Brain microvascular endothelial cell (primary cell): ENCODE results near the gene DNAJB1.
A peak's percentile ranks its signal among the peaks of the same experiment; 100 is the strongest.
"Not testable (repeated sequence)": the region's sequence is repeated elsewhere in the genome, so short reads cannot be mapped to it uniquely, and the experiment has no call there.

Source experiments
- DNase-seq: peaks from one replicate; pipeline ENCODE4 v3.0.0-alpha.2; 2020
- H3K27ac ChIP-seq: fragments of 250-450 bp; sonication (Bioruptor Pico); 2 replicates; pipeline ENCODE4 v1.5.1; 2020; ENCODE audit warnings: mild to moderate bottlenecking, moderate library complexity
- H3K27me3 ChIP-seq: fragments of 250-450 bp; sonication (Bioruptor Pico); replicated peaks from 2 replicates; pipeline ENCODE4 v1.5.1; 2020; ENCODE audit warnings: mild to moderate bottlenecking
- H3K36me3 ChIP-seq: fragments of 250-450 bp; sonication (Bioruptor Pico); replicated peaks from 2 replicates; pipeline ENCODE4 v1.5.1; 2020; ENCODE audit warnings: mild to moderate bottlenecking
- H3K4me3 ChIP-seq: 2 replicates; pipeline ENCODE4 v1.5.1; 2011; ENCODE audit warnings: low read depth, mild to moderate bottlenecking, control low read depth, low read length, moderate library complexity
- in situ Hi-C: cut with HindIII; loops from 2 replicates; pipeline ENCODE4 v1.10.0; 2017; ENCODE audit warnings: low sequenced_read_pairs, low pct_ligation_motif_present
- TF ChIP-seq, protein P1 (sequence below): IDR thresholded peaks from 2 replicates; pipeline ENCODE4 v1.5.1; 2011; ENCODE audit warnings: low read depth, mild to moderate bottlenecking, moderate library complexity, low read length, control low read depth, inconsistent platforms; ENCODE audit errors: missing control alignments

DNAJB1 gene

GRCh38 chr19:14507704-14508542 lies 10.3 kb downstream of the DNAJB1 start:
- H3K27me3 ChIP-seq, result no peaks in the 10 kb centered on the region
- peak; percentile 92 for DNase-seq
- no peaks in the 10 kb centered on the region for H3K36me3 ChIP-seq
- TF ChIP-seq, protein P1, sequence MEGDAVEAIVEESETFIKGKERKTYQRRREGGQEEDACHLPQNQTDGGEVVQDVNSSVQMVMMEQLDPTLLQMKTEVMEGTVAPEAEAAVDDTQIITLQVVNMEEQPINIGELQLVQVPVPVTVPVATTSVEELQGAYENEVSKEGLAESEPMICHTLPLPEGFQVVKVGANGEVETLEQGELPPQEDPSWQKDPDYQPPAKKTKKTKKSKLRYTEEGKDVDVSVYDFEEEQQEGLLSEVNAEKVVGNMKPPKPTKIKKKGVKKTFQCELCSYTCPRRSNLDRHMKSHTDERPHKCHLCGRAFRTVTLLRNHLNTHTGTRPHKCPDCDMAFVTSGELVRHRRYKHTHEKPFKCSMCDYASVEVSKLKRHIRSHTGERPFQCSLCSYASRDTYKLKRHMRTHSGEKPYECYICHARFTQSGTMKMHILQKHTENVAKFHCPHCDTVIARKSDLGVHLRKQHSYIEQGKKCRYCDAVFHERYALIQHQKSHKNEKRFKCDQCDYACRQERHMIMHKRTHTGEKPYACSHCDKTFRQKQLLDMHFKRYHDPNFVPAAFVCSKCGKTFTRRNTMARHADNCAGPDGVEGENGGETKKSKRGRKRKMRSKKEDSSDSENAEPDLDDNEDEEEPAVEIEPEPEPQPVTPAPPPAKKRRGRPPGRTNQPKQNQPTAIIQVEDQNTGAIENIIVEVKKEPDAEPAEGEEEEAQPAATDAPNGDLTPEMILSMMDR, result no peak
- no peak overlapping the region for H3K4me3 ChIP-seq
- H3K27ac ChIP-seq, result peak overlapping the region; percentile 93
- in situ Hi-C loops, result no loop called here

- H3K4me3 ChIP-seq, result no peak overlapping the region
Measured at GRCh38 chr19:14505488-14506239, 12.5 kb downstream of the DNAJB1 start.

GRCh38 chr19:14504575-14504974 lies 13.6 kb downstream of the DNAJB1 start:
- DNase-seq, in situ Hi-C loops, H3K27ac ChIP-seq, H3K36me3 ChIP-seq, H3K4me3 ChIP-seq, H3K27me3 ChIP-seq: not testable (repeated sequence)

More at GRCh38 chr19:14505488-14506239, 12.5 kb downstream of the DNAJB1 start:
- Histone ChIP-seq H3K27me3 (no peaks in the 10 kb centered on the region), H3K27ac (peak overlapping the region; percentile 93), H3K36me3 (no peaks in the 10 kb centered on the region)
- in situ Hi-C loops, result no loop called here
- TF ChIP-seq, protein P1, result peak; percentile 91
- peak; percentile 70 for DNase-seq

GRCh38 chr19:14503285-14503684 lies 14.9 kb downstream of the DNAJB1 start:
- Histone ChIP-seq H3K4me3 (no peak overlapping the region), H3K36me3 (no peaks in the 10 kb centered on the region), H3K27me3 (no peaks in the 10 kb centered on the region), H3K27ac (no peak overlapping the region)
- no peak for DNase-seq
- in situ Hi-C loops, result no loop called here
- TF ChIP-seq, protein P1, result no peak

DNA sequence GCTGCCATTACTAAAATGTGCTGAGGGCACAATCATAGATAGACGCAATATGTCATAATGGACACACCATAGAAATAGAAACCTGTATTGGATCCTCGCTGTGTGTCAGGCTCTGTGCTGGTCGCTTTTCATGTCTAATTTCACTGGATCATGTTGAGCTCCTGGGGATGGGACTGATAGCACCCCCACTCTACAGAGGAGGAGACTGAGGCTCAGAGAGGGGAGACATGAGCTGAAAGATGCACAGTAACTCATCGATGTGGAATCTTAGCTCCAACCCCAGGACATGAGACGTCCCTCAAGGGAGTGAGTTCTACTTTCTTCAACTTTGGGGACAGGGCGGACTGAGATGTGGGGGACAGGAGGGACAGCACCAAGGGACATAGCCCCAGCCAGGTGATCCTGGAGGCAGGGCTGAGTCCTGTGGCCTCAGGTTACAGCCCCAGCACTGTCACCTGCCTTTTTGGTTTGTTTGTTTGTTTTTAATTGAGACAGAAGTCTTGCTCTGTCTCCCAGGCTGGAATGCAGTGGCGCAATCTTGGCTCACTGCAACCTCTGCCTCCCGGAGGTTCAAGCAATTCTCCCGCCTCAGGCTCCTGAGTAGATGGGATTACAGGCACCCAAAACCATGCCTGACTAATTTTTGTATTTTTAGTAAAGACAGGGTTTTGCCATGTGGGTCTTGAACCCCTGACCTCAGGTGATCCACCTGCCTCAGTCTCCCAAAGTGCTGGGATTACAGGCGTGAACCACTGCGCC lies 15.7 kb downstream of the DNAJB1 start:
- H3K27ac ChIP-seq, result no peak overlapping the region
- no peaks in the 10 kb centered on the region for H3K27me3 ChIP-seq
- H3K4me3 ChIP-seq, result no peak overlapping the region
- H3K36me3 ChIP-seq, result no peaks in the 10 kb centered on the region
- TF ChIP-seq, protein P1, result no peak
- in situ Hi-C loops, result no loop called here
- no peak for DNase-seq
